K562 (cell line): Measurements from ENCODE around the gene CELA3A.

Experiments
- ZNF274 ChIP-seq: IDR thresholded peaks from 2 replicates; pipeline ENCODE4 v1.6.1; 2011; ENCODE audit warnings: low read depth, mild to moderate bottlenecking, low read length, moderate library complexity, borderline replicate concordance
- TF ChIP-seq, protein P1 (sequence below): fragments of 250-450 bp; sonication (Bioruptor Pico); IDR thresholded peaks from 2 replicates; pipeline ENCODE4 v1.4.0; 2020; ENCODE audit warnings: mild to moderate bottlenecking

DNA sequence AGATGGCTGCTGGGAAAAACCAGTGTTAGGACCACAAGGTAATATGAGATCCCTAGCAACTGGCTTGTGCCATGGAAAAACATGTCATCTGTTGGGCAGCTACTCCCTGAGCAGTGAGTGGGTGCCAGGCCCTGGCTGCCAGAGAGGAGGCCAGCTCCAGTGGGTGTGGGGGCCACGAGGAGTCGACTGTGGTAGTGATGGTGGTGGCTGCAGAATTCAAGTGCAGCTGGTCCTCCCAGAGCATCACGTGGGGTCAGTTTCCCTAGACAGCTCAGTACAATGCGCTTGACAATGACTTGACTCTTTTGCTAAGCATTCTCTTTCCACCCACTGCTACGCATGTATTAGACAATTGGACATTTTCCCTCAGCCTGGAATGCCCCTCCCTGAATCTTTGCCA, 36.6 kb downstream of the CELA3A start:
- TF ChIP-seq, protein P1, sequence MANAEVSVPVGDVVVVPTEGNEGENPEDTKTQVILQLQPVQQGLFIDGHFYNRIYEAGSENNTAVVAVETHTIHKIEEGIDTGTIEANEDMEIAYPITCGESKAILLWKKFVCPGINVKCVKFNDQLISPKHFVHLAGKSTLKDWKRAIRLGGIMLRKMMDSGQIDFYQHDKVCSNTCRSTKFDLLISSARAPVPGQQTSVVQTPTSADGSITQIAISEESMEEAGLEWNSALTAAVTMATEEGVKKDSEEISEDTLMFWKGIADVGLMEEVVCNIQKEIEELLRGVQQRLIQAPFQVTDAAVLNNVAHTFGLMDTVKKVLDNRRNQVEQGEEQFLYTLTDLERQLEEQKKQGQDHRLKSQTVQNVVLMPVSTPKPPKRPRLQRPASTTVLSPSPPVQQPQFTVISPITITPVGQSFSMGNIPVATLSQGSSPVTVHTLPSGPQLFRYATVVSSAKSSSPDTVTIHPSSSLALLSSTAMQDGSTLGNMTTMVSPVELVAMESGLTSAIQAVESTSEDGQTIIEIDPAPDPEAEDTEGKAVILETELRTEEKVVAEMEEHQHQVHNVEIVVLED = no peak
- no peak for TF ChIP-seq ZNF274
